Activated CD4-positive, alpha-beta T cell treated with anti-CD3 and anti-CD28 coated beads, Interleukin-2, Interleukin-6, amounts not matched to agents 100 ng/mL and 50 ng/mL, durations not matched to agents 16 hours and 8 hours (primary cell): ENCODE measurements around the gene TBX1.
"Not testable (repeated sequence)": the region's sequence is repeated elsewhere in the genome, so short reads cannot be mapped to it uniquely, and the experiment has no call there.

Experiments used
- DNase-seq: peaks from one replicate; pipeline ENCODE4 v3.0.0-alpha.2; 2020

Gene TBX1

GRCh38 chr22:19766511-19767426, 6.2 kb downstream of the TBX1 start:
- DNase-seq = peak; percentile 73

DNA sequence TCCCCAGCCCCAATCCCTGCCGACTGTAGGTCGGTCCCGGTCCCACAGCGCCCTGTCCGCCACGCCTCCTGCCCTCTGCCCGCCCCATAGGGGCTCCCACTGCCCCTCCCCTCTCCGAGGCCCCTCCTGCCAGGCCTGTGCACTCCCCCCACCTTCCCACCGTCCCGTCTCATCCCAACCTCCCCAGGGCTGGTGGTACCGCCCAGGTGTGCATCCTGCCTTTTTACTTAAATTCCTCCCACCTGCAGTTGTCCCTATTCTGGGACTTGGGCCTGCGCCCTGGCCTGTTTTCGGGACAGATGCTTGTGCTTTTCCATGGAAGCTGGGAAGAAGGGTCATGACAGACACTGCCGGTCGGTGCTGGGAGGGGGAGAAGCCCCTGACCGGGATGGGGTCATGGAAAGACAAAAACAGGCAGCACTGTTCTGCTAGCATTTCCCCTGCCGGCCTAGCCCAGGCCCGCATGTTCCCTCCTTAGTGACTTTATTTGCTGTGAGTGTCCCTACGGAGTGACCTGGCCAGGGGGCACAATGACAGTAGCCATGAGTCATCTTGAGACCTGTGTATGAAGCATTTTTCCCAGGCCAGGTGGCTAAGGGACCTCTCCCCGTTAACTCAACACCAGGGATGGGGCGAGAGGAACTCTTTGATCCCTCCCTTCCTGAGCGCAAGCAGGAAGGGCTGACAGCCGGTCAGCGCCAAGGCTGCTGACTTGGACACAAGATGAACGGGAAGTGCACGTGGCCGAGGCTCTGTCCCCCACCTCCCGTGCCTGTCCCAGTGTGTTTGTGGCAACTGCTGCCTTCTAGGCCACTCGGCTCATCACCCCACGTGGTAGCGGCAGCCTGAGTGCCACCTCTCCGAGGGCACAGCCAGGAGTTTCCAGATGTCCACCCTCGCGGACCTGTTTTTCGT, 7.1 kb downstream of the TBX1 start:
- no peak for DNase-seq

GRCh38 chr22:19769393-19769715, 8.8 kb downstream of the TBX1 start:
- no peak for DNase-seq

- no peak for DNase-seq
Measured at GRCh38 chr22:19770349-19771220, 10.0 kb downstream of the TBX1 start.

DNA sequence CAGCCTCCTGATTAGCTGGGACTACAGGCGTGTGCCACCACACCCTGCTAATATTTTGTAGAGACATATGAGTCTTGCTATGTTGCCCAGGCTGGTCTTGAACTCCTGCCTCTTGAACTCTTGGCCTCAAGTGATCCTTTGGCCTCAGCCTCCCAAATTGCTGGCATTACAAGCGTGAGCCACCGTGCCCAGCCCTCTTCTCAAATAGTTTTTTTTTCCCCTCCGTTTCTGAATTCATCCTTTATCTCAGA, 11.8 kb downstream of the TBX1 start:
- no peak for DNase-seq

DNA sequence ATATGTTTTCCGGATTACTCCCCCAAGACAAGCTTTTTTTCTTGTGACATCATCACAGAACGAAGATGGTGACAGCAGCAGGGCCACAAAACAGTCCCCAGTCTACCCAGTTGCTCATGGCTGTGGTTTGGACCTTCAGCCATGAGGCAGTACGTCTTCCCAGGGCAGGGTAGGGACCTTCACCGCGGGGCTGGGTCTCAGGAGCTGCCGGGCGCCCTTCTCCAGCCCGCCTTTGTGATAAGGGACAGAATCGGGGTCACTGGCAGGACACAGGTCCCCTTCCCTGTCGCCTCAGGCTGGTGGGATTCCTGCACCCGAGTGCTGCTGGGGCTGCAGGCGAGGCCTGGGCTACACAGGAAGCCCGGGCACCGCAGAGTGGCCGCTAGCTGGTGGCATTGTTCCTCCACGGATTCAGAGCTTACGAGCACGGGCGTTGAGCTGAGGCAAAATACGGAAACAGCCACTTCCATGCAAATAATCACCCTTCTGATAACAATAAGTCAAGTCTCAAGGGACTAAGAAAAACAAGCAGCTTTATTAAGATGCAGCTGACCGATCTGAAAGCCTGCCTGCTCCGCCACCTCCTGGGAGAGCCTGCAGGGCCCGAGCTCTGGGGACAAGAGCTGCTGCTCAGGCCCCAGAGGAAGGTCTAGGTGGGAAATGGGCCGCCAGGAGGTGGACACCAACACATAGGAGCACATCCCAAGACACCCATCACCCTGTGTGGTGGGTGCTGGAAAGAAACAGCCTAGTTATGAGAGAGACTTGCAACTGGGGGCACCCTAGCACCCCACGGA, 12.3 kb downstream of the TBX1 start:
- no peak for DNase-seq

DNA sequence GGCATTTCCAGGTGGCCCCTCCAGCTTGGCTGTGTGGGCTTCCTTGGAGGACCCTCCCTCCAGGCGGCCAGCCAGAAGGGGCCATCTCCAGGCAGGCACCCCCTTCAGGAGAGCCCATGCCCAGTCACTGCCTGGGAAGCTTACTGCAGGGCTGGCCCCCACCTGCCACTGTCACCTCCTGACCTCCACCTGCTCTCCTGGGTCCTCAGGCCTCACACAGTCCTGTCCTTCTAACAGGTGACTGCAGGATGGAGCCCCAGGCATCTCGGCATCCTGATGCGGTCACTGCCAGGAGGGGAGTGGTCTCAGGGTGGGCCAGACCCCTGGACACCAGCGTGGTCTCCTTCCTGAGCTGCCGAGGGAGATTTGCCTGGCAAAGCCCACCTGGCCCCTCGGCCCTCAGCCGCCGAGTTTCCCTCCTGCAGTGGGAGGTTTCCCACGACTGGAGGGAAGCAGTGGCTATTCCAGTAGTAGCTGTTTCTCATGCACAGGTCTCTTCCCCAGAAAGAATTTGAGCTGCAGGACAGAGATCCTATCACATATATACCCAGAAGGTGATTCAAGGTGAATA, 13.0 kb downstream of the TBX1 start:
- DNase-seq = no peak

GRCh38 chr22:19774628-19775027, 14.1 kb downstream of the TBX1 start:
- DNase-seq = no peak

GRCh38 chr22:19775496-19776325, 15.1 kb downstream of the TBX1 start:
- DNase-seq = no peak

- no peak for DNase-seq
Measured at GRCh38 chr22:19776433-19777031, 16.0 kb downstream of the TBX1 start.

DNA sequence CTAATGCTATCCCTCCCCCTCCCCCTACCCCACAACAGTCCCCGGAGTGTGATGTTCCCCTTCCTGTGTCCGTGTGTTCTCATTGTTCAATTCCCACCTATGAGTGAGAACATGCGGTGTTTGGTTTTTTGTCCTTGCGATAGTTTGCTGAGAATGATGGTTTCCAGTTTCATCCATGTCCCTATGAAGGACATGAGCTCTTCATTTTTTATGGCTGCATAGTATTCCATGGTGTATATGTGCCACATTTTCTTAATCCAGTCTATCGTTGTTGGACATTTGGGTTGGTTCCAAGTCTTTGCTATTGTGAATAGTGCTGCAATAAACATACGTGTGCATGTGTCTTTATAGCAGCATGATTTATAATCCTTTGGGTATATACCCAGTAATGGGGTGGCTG, 16.6 kb downstream of the TBX1 start:
- not testable (repeated sequence) for DNase-seq

DNA sequence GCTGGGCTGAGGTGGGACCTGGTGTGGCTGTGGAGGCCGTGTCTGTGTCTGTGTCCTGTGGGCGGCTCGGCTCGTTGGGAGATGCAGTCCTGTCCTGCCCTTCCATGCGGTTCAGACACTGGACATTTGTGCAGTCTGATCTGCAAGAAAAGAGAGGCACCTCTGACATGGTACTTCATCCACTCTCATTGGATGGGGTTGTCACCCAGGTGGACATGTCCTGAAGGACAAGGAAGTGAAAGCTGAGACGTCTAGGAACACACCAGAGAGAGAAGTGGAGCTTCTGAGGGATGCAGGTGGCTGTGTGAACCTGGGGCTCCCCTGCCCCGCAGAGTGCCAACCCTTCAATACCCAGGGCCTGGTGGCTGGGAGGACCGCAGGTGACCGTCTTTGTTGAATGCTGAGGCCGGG, 18.4 kb downstream of the TBX1 start:
- no peak for DNase-seq

DNA sequence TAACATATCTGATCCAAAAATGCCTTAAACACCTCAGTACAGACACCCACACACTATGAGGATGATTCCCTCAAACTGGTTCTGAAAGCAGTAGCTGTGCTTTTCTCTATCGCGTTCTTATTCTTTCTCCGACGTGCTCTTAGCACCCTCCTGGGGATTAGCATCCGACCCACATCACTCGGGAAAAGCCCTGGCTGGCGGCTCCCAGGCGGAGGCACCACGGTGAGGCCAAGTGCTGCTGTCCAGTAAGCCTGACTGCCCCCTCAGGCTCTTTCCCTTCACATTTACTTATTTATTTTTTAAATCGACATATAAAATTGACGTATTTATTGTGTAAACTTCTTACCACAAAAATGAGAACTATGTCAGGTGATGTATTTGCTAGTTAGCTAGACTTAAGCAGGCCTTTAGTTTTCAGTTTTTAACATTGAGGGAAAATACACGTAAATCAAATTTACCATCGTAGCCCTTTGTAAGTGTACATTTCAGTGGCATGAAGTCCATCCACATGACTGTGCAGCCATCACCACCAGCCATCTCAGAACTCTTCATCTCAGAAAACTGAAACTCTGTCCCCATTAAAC, 19.2 kb downstream of the TBX1 start:
- DNase-seq = no peak

DNA sequence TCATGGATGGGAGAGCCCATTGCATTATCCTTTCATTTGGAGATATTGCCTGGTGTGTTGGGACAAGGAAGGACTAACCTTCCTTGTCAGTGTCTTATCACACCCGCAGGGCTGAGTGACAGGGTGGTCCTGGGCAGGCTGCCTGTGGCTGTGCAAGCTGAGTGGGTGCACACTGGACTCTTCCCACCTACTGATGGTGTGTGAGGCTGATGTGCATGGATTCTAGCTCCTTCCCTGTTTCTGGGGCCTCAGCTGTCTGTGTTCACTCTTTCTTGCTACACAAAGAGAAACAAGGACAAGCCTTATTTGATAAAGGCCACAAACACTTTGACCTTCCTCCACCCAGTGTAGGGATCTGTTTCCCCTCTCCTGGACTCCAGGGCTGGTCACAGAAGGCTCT, 22.0 kb downstream of the TBX1 start:
- no peak for DNase-seq

DNA sequence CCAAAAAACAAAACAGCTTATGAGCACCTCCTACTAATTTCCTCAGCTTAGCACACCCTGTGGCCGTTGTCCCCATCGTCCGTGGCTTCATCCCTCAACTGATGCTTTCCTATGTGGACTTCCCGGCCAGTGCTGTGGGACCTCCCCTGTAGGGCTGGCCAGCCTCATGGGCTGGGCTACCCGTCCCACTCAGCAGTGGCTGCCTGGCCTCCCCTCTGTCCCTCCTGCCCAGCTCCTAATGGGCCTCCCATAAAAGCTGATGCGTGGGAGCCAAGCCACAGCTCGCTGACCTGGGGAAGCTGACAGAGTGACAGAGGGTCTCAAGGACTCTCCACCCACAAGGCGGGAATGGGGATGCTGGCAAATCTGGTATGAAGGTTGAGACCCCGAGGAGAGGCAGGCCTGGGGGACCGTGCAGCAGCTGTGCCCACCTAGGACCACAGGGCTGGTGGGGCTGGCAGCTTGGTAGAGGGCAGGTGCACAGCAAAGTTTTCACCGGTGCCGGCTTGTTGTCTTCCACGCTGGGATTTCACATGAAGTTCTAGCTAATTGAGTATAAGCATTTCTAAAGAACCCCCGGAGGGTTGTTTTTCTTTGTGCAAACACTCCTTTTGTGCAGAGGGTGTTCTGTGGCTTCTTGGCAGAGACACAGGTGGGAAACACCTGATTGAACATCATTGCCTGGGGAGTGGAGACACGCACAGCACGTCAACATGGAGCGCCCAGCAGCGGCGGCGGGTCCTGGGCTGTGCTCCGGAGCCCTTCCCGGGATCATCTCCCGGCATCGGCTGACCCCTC, 23.2 kb downstream of the TBX1 start:
- no peak for DNase-seq

GRCh38 chr22:19784384-19785175, 24.0 kb downstream of the TBX1 start:
- DNase-seq = no peak

DNA sequence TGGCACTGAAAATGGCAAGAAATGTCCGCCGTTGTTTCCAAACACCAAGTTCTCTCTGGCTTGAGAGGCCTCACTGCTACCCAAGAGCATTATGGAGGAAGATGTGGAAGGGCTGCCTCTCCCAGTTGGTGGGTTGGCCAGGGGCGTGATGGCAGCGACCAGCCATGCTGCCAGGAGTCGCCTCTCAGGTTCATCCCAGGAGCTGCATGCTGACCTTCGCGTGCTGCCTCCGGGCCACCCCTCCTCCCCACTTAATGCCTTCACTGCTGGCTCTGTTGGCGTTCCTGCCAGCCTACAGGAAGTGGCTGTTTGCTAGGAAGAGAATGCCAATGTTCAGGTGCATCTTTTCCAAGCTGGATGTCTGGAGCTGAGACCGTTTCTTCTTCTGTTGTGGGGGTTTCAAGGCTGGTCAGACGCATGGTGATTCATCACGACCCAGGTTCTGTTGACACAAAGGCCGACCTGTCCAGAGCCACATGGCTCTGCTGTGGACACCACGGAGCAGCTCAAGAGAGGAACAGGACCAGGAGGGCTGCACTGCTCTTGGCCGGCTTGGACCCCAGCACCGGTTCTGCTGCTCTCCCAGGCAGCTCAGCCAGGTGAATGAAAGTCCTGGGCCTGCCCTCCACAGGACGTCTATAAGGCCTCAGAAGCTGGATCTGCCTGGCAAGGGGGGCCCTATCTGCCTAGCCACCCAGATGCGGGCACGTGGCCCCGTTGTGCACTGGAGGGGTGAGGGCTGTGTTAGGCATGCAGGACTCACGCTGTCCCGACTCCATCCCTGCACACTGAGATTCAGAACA, 25.1 kb downstream of the TBX1 start:
- DNase-seq = no peak

DNA sequence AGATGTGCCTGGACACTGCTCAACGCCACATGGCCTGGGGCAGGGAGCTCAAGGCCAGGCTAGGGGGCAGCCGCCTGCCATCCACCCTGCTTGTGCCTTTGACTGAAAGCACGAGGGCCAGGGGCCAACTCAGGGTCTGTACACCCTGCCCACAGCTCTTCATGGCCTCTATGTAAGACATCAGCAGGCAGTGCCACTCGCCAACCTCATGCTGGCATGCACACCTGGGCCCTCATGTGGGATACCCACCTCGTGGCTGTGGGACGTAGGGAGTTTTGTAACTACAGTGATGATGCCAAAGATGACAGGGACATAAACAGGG, 25.6 kb downstream of the TBX1 start:
- no peak for DNase-seq
